Esophagus squamous epithelium (tissue), 5 donors: ENCODE measurements around the gene TUBGCP4. TPM values are rescaled to one million over a fixed set of nuclear protein-coding genes. Genes with fewer than 3 reads are reported as not detected.

Source experiments
- DNase-seq: peaks from one replicate; lab custom pipeline; 2025; lab: John Stamatoyannopoulos, UW
- H3K27ac ChIP-seq, 4 donors: fragments of 200-600 bp; sonication (generic); one replicate each; pipeline ENCODE4 v1.5.1; 2016 to 2019; ENCODE audit warnings: mild to moderate bottlenecking in 1 of 4
- H3K27me3 ChIP-seq, 4 donors: fragments of 200-600 bp; sonication (generic); 1 replicate in 3 of 4; 2 replicates in 1 of 4; pipeline versions ENCODE4 v1.5.1 to v1.6.0; 2017 to 2021; ENCODE audit warnings: antibody characterized with exemption in 1 of 4
- H3K36me3 ChIP-seq, 3 donors: fragments of 200-600 bp; sonication (generic); one replicate each; pipeline ENCODE4 v1.5.1; 2016 to 2019
- H3K4me1 ChIP-seq, 3 donors: fragments of 200-600 bp; sonication (generic); one replicate each; pipeline ENCODE4 v1.5.1; 2017 to 2019
- H3K4me3 ChIP-seq, 4 donors: fragments of 200-600 bp; sonication (generic); 1 replicate in 3 of 4; 2 replicates in 1 of 4; pipeline ENCODE4 v1.5.1; 2016 to 2019; ENCODE audit warnings: mild to moderate bottlenecking in 2 of 4, moderate library complexity in 1 of 4
- H3K9me3 ChIP-seq, 3 donors: fragments of 200-600 bp; sonication (generic); one replicate each; pipeline ENCODE4 v1.5.1; 2016 to 2019
- CTCF ChIP-seq, 6 experiments: fragments of 450-650 bp in 4 of 6; fragments of 200-600 bp in 2 of 6; sonication (generic) in 2 of 6; IDR thresholded peaks; one replicate each; pipeline ENCODE4 v1.5.1; 2016 to 2019; ENCODE audit warnings: antibody characterized with exemption in 6 of 6, mild to moderate bottlenecking in 4 of 6, moderate library complexity in 4 of 6
- POLR2A ChIP-seq, 4 donors: fragments of 450-650 bp; IDR thresholded peaks; one replicate each; pipeline ENCODE4 v1.6.1; 2017; ENCODE audit warnings: antibody characterized with exemption in 4 of 4, mild to moderate bottlenecking in 4 of 4, moderate library complexity in 3 of 4
- WGBS, 2 donors: methylation state at CpG; one replicate each; pipeline ENCODE4 v1.1.5; 2018; 5-methylcytosine and 5-hydroxymethylcytosine counted together
- intact Hi-C: fragments of 100-400 bp; cut with DNase I; formaldehyde crosslinking; loops from one replicate; pipeline ENCODE4 v1.15.0; 2022
- total RNA-seq, 4 donors: library from RNA; depleted of rRNA; stranded (reverse); fragments of >200 nt; gene quantifications; one replicate each; pipeline ENCODE4 v1.1.0, GENCODE V29; 2016
- donor health status: DM: yes; HTN: yes; CAD: no.

Gene TUBGCP4
- total RNA-seq, 4 donors from 2014 or later = 12.7 to 21.2 (median 20.8) TPM

- no peaks in the 10 kb centered on the region for H3K27me3 ChIP-seq
- no peak overlapping the region for H3K4me3 ChIP-seq
- peaks cover 0 to 62% (median 0%) of the 10 kb centered on the region in 3 donors for H3K36me3 ChIP-seq
- WGBS, 2 donors = 41 to 82% methylated on average over 1 to 3 of the region's 3 CpGs
- no peak overlapping the region for H3K27ac ChIP-seq
- no peak for TF ChIP-seq CTCF (IDR thresholded peaks at IDR 0.05)
- no peak for TF ChIP-seq POLR2A (IDR thresholded peaks at IDR 0.05)
- intact Hi-C loops = no loop called here
- DNase-seq = no peak
- peaks cover 0 to 12% (median 4%) of the 10 kb centered on the region in 3 donors for H3K4me1 ChIP-seq
- no peaks in the 10 kb centered on the region for H3K9me3 ChIP-seq
These were observed 68.4 kb downstream of the TUBGCP4 start for GRCh38 chr15:43439268-43439667.

GRCh38 chr15:43440721-43441281 lies 69.9 kb downstream of the TUBGCP4 start:
- DNase-seq = no peak
- H3K27ac ChIP-seq = peak overlapping the region; percentile 47 to 69 (median 59)
- no peak for TF ChIP-seq POLR2A (IDR thresholded peaks at IDR 0.05)
- TF ChIP-seq CTCF (IDR thresholded peaks at IDR 0.05) = peak in 5 of 6 experiments; percentile 31 to 64 (median 41)
- WGBS, 2 donors = 9 to 14% methylated on average over 4 of the region's 4 CpGs
- H3K36me3 ChIP-seq = peaks cover 0 to 68% (median 0%) of the 10 kb centered on the region in 3 donors
- intact Hi-C loops = no loop called here
- no peaks in the 10 kb centered on the region for H3K9me3 ChIP-seq
- H3K4me3 ChIP-seq = no peak overlapping the region
- H3K4me1 ChIP-seq = peaks cover 0 to 12% (median 4%) of the 10 kb centered on the region in 3 donors
- no peaks in the 10 kb centered on the region for H3K27me3 ChIP-seq

GRCh38 chr15:43441316-43441715 lies 70.4 kb downstream of the TUBGCP4 start:
- DNase-seq = no peak
- peaks cover 0 to 68% (median 0%) of the 10 kb centered on the region in 3 donors for H3K36me3 ChIP-seq
- no peak for TF ChIP-seq CTCF (IDR thresholded peaks at IDR 0.05)
- no peak for TF ChIP-seq POLR2A (IDR thresholded peaks at IDR 0.05)
- intact Hi-C loops = no loop called here
- H3K4me3 ChIP-seq = no peak overlapping the region
- peak overlapping the region in 3 of 4 donors; percentile 59 to 69 (median 59) for H3K27ac ChIP-seq
- peaks cover 0 to 12% (median 4%) of the 10 kb centered on the region in 3 donors for H3K4me1 ChIP-seq
- H3K27me3 ChIP-seq = no peaks in the 10 kb centered on the region
- no peaks in the 10 kb centered on the region for H3K9me3 ChIP-seq

- intact Hi-C loops = no loop called here
- TF ChIP-seq CTCF (IDR thresholded peaks at IDR 0.05) (no peak), POLR2A (IDR thresholded peaks at IDR 0.05) (no peak)
- H3K36me3 ChIP-seq = peaks cover 0 to 45% (median 0%) of the 10 kb centered on the region in 3 donors
- no peak for DNase-seq
- H3K27ac ChIP-seq = no peak overlapping the region
- peaks cover 0 to 4% (median 0%) of the 10 kb centered on the region in 3 donors for H3K4me1 ChIP-seq
- no peaks in the 10 kb centered on the region for H3K9me3 ChIP-seq
- H3K4me3 ChIP-seq = no peak overlapping the region
- no peaks in the 10 kb centered on the region for H3K27me3 ChIP-seq
- 65 to 73% methylated on average over 2 of the region's 2 CpGs for WGBS, 2 donors
These were observed 75.4 kb downstream of the TUBGCP4 start for GRCh38 chr15:43446344-43446743.

GRCh38 chr15:43449981-43450380 lies 79.1 kb downstream of the TUBGCP4 start:
- Histone ChIP-seq H3K27ac (no peak overlapping the region), H3K4me3 (no peak overlapping the region), H3K36me3 (peaks cover 0 to 50% (median 0%) of the 10 kb centered on the region in 3 donors), H3K9me3 (no peaks in the 10 kb centered on the region), H3K4me1 (no peaks in the 10 kb centered on the region), H3K27me3 (no peaks in the 10 kb centered on the region)
- no peak for DNase-seq
- intact Hi-C loops = no loop called here
- TF ChIP-seq CTCF (IDR thresholded peaks at IDR 0.05) = no peak
- no peak for TF ChIP-seq POLR2A (IDR thresholded peaks at IDR 0.05)
- WGBS, 2 donors = 86 to 90% methylated on average over 1 of the region's 1 CpG

Other genes starting within 250 kb of the TUBGCP4 start
- gene TMEM62, start 237.5 kb upstream of the TUBGCP4 start, total RNA-seq = 10 to 100 TPM; 15.8 to 49.2 (median 22.1) TPM
- 10 to 100 TPM; 36.5 to 78.4 (median 71.5) TPM for gene CCNDBP1, start 185.7 kb upstream of the TUBGCP4 start, total RNA-seq
- gene EPB42, start 150.1 kb upstream of the TUBGCP4 start, total RNA-seq = not detected
- 10 to 100 TPM in 3 of 4 donors, 1 to 10 TPM in 1; 6.7 to 36.1 (median 15.6) TPM for gene TGM5, start 104.2 kb upstream of the TUBGCP4 start, total RNA-seq
- under 1 TPM in 1 of 4 donors, not detected in 3; 0.97 TPM for gene TGM7, start 68.8 kb upstream of the TUBGCP4 start, total RNA-seq
- 1 to 10 TPM; 5.2 to 8.1 (median 6.7) TPM for gene LCMT2, start 40.5 kb upstream of the TUBGCP4 start, total RNA-seq
- 10 to 100 TPM; 11.1 to 30.4 (median 19.1) TPM for gene ZSCAN29, start 58 bp upstream of the TUBGCP4 start, total RNA-seq
- 10 to 100 TPM; 11.9 to 27.6 (median 20.6) TPM for gene TP53BP1, start 122.1 kb downstream of the TUBGCP4 start, total RNA-seq
- gene MAP1A, start 146.5 kb downstream of the TUBGCP4 start, total RNA-seq = 1 to 10 TPM in 2 of 4 donors, under 1 TPM in 2; 0.53 to 5.9 (median 2.3) TPM
- 10 to 100 TPM; 21.4 to 33.0 (median 26.7) TPM for gene PPIP5K1, start 219.1 kb downstream of the TUBGCP4 start, total RNA-seq
- 100 to 1,000 TPM in 2 of 4 donors, 10 to 100 TPM in 2; 60.7 to 159 (median 87.4) TPM for gene CKMT1B, start 222.9 kb downstream of the TUBGCP4 start, total RNA-seq
- 1 to 10 TPM in 1 of 4 donors, under 1 TPM in 1, not detected in 2; 0.03 to 1.1 TPM for gene STRC, start 247.7 kb downstream of the TUBGCP4 start, total RNA-seq